Caco-2 (cell line): ENCODE data around the gene KCND3. TPM values are rescaled to one million over a fixed set of nuclear protein-coding genes. Genes with fewer than 3 reads are reported as not detected.

Experiments used
- BruUV-seq: library from RNA; stranded (reverse); fragments of 400-500 nt; replicated peaks from 2 replicates; lab custom pipeline; 2021; lab: Mats Ljungman, UMichigan
- CTCF ChIA-PET: fragments of 300-600 bp; sonication (Branson Sonifier 250); formaldehyde crosslinking; loops from one replicate; lab custom pipeline; 2022; ENCODE audit warnings: antibody characterized with exemption; lab: Charles Lee
- POLR2A ChIA-PET: fragments of 300-600 bp; sonication (Branson Sonifier 250); formaldehyde crosslinking; loops from one replicate; lab custom pipeline; 2022; ENCODE audit warnings: antibody characterized with exemption; lab: Charles Lee
- DNase-seq, 2 experiments: peaks; one replicate each; pipeline versions ENCODE4 v3.0.0 to v3.0.0-alpha.2; 2020 to 2022
- H3K27me3 ChIP-seq: replicated peaks from 2 replicates; pipeline ENCODE4 v1.6.0; 2011; ENCODE audit warnings: low read length; ENCODE audit not compliant: control insufficient read depth, insufficient read depth
- H3K36me3 ChIP-seq: 2 replicates; pipeline ENCODE4 v1.5.1; 2011; ENCODE audit warnings: low read length; ENCODE audit not compliant: control insufficient read depth, insufficient read depth
- H3K4me1 ChIP-seq: fragments of 250-450 bp; sonication (Bioruptor Pico); 2 replicates; pipeline ENCODE4 v1.5.1; 2020; ENCODE audit warnings: mild to moderate bottlenecking
- H3K4me3 ChIP-seq: 2 replicates; pipeline ENCODE4 v1.5.1; 2011; ENCODE audit warnings: low read depth, mild to moderate bottlenecking, control low read depth, low read length
- H3K9me3 ChIP-seq: fragments of 250-450 bp; sonication (Bioruptor Pico); 2 replicates; pipeline ENCODE4 v1.5.1; 2020; ENCODE audit warnings: mild to moderate bottlenecking, moderate library complexity
- H3K27ac Mint-ChIP-seq: one replicate; pipeline ENCODE4 v1.8.0; 2022; ENCODE audit warnings: mixed read lengths; ENCODE audit not compliant: unreplicated experiment
- H3K27me3 Mint-ChIP-seq: one replicate; pipeline ENCODE4 v1.8.0; 2022; ENCODE audit warnings: mixed read lengths; ENCODE audit not compliant: insufficient read depth, unreplicated experiment
- H3K36me3 Mint-ChIP-seq: one replicate; pipeline ENCODE4 v1.8.0; 2022; ENCODE audit warnings: mild to moderate bottlenecking, mixed read lengths; ENCODE audit not compliant: insufficient read depth, unreplicated experiment
- H3K4me1 Mint-ChIP-seq: one replicate; pipeline ENCODE4 v1.8.0; 2022; ENCODE audit warnings: low read depth, mixed read lengths; ENCODE audit not compliant: unreplicated experiment
- H3K4me3 Mint-ChIP-seq: one replicate; pipeline ENCODE4 v1.8.0; 2022; ENCODE audit warnings: mild to moderate bottlenecking, moderate library complexity, mixed read lengths; ENCODE audit not compliant: unreplicated experiment
- H3K9me3 Mint-ChIP-seq: one replicate; pipeline ENCODE4 v1.8.0; 2022; ENCODE audit warnings: mixed read lengths; ENCODE audit not compliant: unreplicated experiment
- intact Hi-C: fragments of 100-400 bp; cut with micrococcal nuclease; formaldehyde crosslinking; loops from one replicate; pipeline ENCODE4 v1.10.0; 2022; ENCODE audit not compliant: unreplicated experiment
- total RNA-seq: library from RNA; stranded (reverse); gene quantifications from 2 replicates; pipeline ENCODE4 v1.2.3, GENCODE V29; 2022
- TF ChIP-seq, protein P1 (sequence below), 2 experiments: fragments of 200-600 bp in 1 of 2; IDR thresholded peaks; 1 replicate in 1 of 2; 2 replicates in 1 of 2; pipeline versions ENCODE4 v1.5.1 to v1.8.0; 2011 to 2022; ENCODE audit warnings: antibody characterized with exemption in 1 of 2, control low read depth in 1 of 2, inconsistent platforms in 1 of 2, low read depth in 1 of 2, low read length in 1 of 2, mild to moderate bottlenecking in 1 of 2, moderate library complexity in 1 of 2; ENCODE audit not compliant: insufficient read depth in 1 of 2, severe bottlenecking in 1 of 2, unreplicated experiment in 1 of 2

The KCND3 gene
- total RNA-seq, 1 experiment from 2014 or later, result 5.1 TPM

DNA sequence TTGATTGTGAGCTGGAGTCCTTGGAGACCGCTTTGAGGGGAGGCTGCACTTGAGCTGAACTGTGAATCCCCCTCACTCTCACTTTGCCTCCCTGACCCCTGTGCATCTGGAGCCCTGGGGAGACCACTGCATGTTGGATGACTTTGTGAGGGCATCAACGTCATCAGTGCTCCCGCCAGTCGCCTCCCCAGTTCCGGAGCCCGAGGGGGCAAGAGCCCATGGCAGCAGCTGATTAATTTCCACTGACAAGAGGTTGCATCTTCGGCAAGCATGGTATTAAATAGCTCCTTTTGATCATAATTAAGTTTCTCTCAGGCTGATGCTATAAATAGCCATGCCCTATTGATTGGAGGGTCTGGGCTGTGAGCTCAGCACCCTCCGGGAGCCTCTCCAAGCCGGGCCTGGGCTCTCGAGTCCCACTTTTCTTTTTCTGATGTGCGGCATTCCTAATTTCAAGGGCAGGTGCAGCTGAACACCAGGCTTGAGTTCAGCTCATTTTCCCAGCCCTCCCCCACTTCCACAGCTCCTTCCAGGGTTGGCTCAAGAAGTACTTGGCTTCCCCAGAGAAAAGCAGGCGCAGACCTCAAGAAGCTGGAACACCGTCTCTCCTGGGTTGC is 33.2 kb downstream of the KCND3 start:
- DNase-seq, result no peak
- CTCF ChIA-PET, result interaction anchor here (0.6 kb wide), 1 partner anchor 1213 kb away, joined by 4 read pairs; no protein-coding TSS in a partner anchor

DNA sequence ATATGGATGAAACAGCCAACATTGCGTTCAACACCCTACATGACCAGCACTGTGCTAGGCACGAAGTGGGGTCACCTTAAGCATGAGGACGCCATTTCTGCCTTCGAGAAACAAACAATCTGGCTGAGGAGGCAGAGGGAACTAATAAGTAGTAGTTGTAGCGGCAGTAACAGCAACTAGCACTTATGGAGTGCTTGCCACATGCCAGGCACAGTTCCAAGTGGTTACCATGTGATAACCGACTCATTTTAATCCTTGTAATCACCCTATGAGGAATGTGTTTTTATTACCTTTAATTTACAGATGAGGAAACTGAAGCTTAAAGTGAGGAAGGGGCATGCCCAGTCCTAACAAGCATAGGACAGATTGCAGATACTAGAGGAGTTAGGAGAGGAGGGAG is 33.7 kb downstream of the KCND3 start:
- POLR2A ChIA-PET, result no interaction called here
- no peak overlapping the region for H3K27ac Mint-ChIP-seq
- TF ChIP-seq, protein P1, sequence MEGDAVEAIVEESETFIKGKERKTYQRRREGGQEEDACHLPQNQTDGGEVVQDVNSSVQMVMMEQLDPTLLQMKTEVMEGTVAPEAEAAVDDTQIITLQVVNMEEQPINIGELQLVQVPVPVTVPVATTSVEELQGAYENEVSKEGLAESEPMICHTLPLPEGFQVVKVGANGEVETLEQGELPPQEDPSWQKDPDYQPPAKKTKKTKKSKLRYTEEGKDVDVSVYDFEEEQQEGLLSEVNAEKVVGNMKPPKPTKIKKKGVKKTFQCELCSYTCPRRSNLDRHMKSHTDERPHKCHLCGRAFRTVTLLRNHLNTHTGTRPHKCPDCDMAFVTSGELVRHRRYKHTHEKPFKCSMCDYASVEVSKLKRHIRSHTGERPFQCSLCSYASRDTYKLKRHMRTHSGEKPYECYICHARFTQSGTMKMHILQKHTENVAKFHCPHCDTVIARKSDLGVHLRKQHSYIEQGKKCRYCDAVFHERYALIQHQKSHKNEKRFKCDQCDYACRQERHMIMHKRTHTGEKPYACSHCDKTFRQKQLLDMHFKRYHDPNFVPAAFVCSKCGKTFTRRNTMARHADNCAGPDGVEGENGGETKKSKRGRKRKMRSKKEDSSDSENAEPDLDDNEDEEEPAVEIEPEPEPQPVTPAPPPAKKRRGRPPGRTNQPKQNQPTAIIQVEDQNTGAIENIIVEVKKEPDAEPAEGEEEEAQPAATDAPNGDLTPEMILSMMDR (IDR thresholded peaks at IDR 0.05; ENCODE audit: insufficient read depth in 1 of 2, low read depth in 1 of 2, low read length in 1 of 2, severe bottlenecking in 1 of 2, unreplicated experiment in 1 of 2), result no peak
- Histone ChIP-seq H3K4me3 (no peak overlapping the region), H3K36me3 (no peaks in the 10 kb centered on the region), H3K4me1 (no peaks in the 10 kb centered on the region), H3K9me3 (no peaks in the 10 kb centered on the region), H3K27me3 (no peaks in the 10 kb centered on the region)
- no peaks in the 10 kb centered on the region for H3K9me3 Mint-ChIP-seq
- H3K36me3 Mint-ChIP-seq, result no peaks in the 10 kb centered on the region
- no peaks in the 10 kb centered on the region for H3K27me3 Mint-ChIP-seq
- intact Hi-C loops, result no loop called here
- CTCF ChIA-PET, result interaction anchor here (0.6 kb wide), 1 partner anchor 1213 kb away, joined by 4 read pairs; no protein-coding TSS in a partner anchor
- DNase-seq, result no peak
- H3K4me3 Mint-ChIP-seq, result no peak overlapping the region
- H3K4me1 Mint-ChIP-seq, result no peaks in the 10 kb centered on the region
- no TSS peak for BruUV-seq

More for the DNA sequence above, 33.2 kb downstream of the KCND3 start:
- BruUV-seq, result no TSS peak
- no peaks in the 10 kb centered on the region for H3K9me3 ChIP-seq
- H3K27me3 Mint-ChIP-seq, result no peaks in the 10 kb centered on the region
- H3K27ac Mint-ChIP-seq, result no peak overlapping the region
- no peak overlapping the region for H3K4me3 ChIP-seq
- H3K4me1 ChIP-seq, result no peaks in the 10 kb centered on the region
- intact Hi-C loops, result no loop called here
- TF ChIP-seq, protein P1 (IDR thresholded peaks at IDR 0.05; ENCODE audit: insufficient read depth in 1 of 2, low read depth in 1 of 2, low read length in 1 of 2, severe bottlenecking in 1 of 2, unreplicated experiment in 1 of 2), result no peak
- no peaks in the 10 kb centered on the region for H3K27me3 ChIP-seq
- POLR2A ChIA-PET, result no interaction called here
- no peaks in the 10 kb centered on the region for H3K36me3 ChIP-seq
- H3K4me1 Mint-ChIP-seq, result no peaks in the 10 kb centered on the region
- no peaks in the 10 kb centered on the region for H3K9me3 Mint-ChIP-seq
- no peaks in the 10 kb centered on the region for H3K36me3 Mint-ChIP-seq
- no peak overlapping the region for H3K4me3 Mint-ChIP-seq

DNA sequence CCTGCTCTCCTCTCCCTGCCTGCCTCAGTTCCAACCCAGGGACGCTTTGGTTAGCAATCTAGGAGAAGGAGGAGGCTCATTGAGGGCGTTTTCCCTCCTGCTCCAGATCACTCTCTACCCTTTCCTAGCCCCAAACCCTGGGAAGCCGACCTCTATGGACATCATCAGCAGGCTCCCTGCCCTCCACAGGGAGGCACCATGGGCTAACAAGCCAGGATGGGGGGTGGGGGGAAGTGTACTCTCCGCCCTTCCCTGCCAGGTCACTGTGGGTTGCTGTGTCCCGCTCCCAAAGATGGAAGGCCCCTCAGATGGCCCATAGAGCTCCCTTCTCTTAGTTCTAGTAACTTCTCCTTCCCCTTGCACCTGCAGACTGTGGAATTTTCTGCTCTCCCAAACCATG is 35.7 kb downstream of the KCND3 start:
- no TSS peak for BruUV-seq
- intact Hi-C loops, result no loop called here
- no peak overlapping the region for H3K27ac Mint-ChIP-seq
- H3K27me3 Mint-ChIP-seq, result no peaks in the 10 kb centered on the region
- H3K4me1 Mint-ChIP-seq, result peaks cover 7% of the 10 kb centered on the region
- no peak for DNase-seq
- no peaks in the 10 kb centered on the region for H3K27me3 ChIP-seq
- H3K4me3 Mint-ChIP-seq, result no peak overlapping the region
- POLR2A ChIA-PET, result no interaction called here
- H3K36me3 Mint-ChIP-seq, result peaks cover 4% of the 10 kb centered on the region
- CTCF ChIA-PET, result no interaction called here
- H3K9me3 ChIP-seq, result no peaks in the 10 kb centered on the region
- no peaks in the 10 kb centered on the region for H3K9me3 Mint-ChIP-seq
- H3K4me1 ChIP-seq, result no peaks in the 10 kb centered on the region
- H3K4me3 ChIP-seq, result no peak overlapping the region
- TF ChIP-seq, protein P1 (IDR thresholded peaks at IDR 0.05; ENCODE audit: insufficient read depth in 1 of 2, low read depth in 1 of 2, low read length in 1 of 2, severe bottlenecking in 1 of 2, unreplicated experiment in 1 of 2), result peak in 1 of 2 experiments; percentile 2
- H3K36me3 ChIP-seq, result no peaks in the 10 kb centered on the region
